GM21717 (cell line): Measurements from ENCODE around the gene FGGY.
"Not testable (repeated sequence)": the region's sequence is repeated elsewhere in the genome, so short reads cannot be mapped to it uniquely, and the experiment has no call there.

Experiments
- ATAC-seq: cut with Tn5 transposase; IDR thresholded peaks from one replicate; pipeline ENCODE4 v1.9.1; 2021; ENCODE audit warnings: mild to moderate bottlenecking, moderate library complexity; ENCODE audit not compliant: unreplicated experiment

FGGY gene

GRCh38 chr1:59532102-59532501 is 235.2 kb downstream of the FGGY start:
- ATAC-seq, result no peak

- not testable (repeated sequence) for ATAC-seq
Observed at GRCh38 chr1:59538476-59538875, 241.6 kb downstream of the FGGY start.

- ATAC-seq, result no peak
Observed at GRCh38 chr1:59539961-59540681, 243.2 kb downstream of the FGGY start.

- no peak for ATAC-seq
Observed at GRCh38 chr1:59541161-59541560, 244.3 kb downstream of the FGGY start.

GRCh38 chr1:59541891-59542290 is 245.0 kb downstream of the FGGY start:
- no peak for ATAC-seq

GRCh38 chr1:59543211-59543668 is 246.3 kb downstream of the FGGY start:
- no peak for ATAC-seq

- no peak for ATAC-seq
Observed at GRCh38 chr1:59544615-59545293, 247.9 kb downstream of the FGGY start.

GRCh38 chr1:59545830-59546229 is 248.9 kb downstream of the FGGY start:
- ATAC-seq, result no peak

GRCh38 chr1:59549066-59549837 is 252.4 kb downstream of the FGGY start:
- ATAC-seq, result no peak

- ATAC-seq, result no peak
Observed at GRCh38 chr1:59549903-59550302, 253.0 kb downstream of the FGGY start.

- no peak for ATAC-seq
Observed at GRCh38 chr1:59552007-59552406, 255.1 kb downstream of the FGGY start.

- no peak for ATAC-seq
Observed at GRCh38 chr1:59553371-59553770, 256.5 kb downstream of the FGGY start.

GRCh38 chr1:59554011-59554663 is 257.2 kb downstream of the FGGY start:
- ATAC-seq, result no peak

GRCh38 chr1:59554752-59555151 is 257.9 kb downstream of the FGGY start:
- ATAC-seq, result no peak

GRCh38 chr1:59556398-59556797 is 259.5 kb downstream of the FGGY start:
- no peak for ATAC-seq

GRCh38 chr1:59556802-59557548 is 260.1 kb downstream of the FGGY start:
- ATAC-seq, result no peak

- ATAC-seq, result no peak
Observed at GRCh38 chr1:59557549-59557885, 260.6 kb downstream of the FGGY start.

GRCh38 chr1:59558580-59558979 is 261.7 kb downstream of the FGGY start:
- not testable (repeated sequence) for ATAC-seq

GRCh38 chr1:59560807-59561450 is 264.0 kb downstream of the FGGY start:
- peak; percentile 61 for ATAC-seq

GRCh38 chr1:59561796-59562195 is 264.9 kb downstream of the FGGY start:
- ATAC-seq, result no peak
